Muscle layer of duodenum (tissue), 2 donors: Measurements from ENCODE around the gene CFAP410.

ENCODE experiments used
- H3K27ac ChIP-seq: one replicate; pipeline ENCODE4 v1.7.0; 2013; ENCODE audit warnings: mild to moderate bottlenecking, low read length
- H3K27me3 ChIP-seq: one replicate; pipeline ENCODE4 v1.7.0; 2013; ENCODE audit warnings: low read depth, mild to moderate bottlenecking, control low read depth, low read length
- H3K36me3 ChIP-seq, 2 donors: one replicate each; pipeline ENCODE4 v1.7.0; 2013; ENCODE audit warnings: low read length in 2 of 2, control low read depth in 1 of 2, mild to moderate bottlenecking in 1 of 2; ENCODE audit not compliant: insufficient read depth in 2 of 2, control insufficient read depth in 1 of 2
- H3K4me1 ChIP-seq, 2 donors: one replicate each; pipeline ENCODE4 v1.7.0; 2013; ENCODE audit warnings: low read length in 2 of 2, mild to moderate bottlenecking in 2 of 2, control low read depth in 1 of 2, moderate library complexity in 1 of 2; ENCODE audit not compliant: insufficient read depth in 2 of 2, control insufficient read depth in 1 of 2
- H3K4me3 ChIP-seq, 2 donors: one replicate each; pipeline ENCODE4 v1.7.0; 2013; ENCODE audit warnings: low read length in 2 of 2, low read depth in 1 of 2, mild to moderate bottlenecking in 1 of 2
- H3K9me3 ChIP-seq, 2 donors: one replicate each; pipeline ENCODE4 v1.7.0; 2013; ENCODE audit warnings: low read length in 2 of 2, control low read depth in 1 of 2, mild to moderate bottlenecking in 1 of 2; ENCODE audit not compliant: control insufficient read depth in 1 of 2
- donor health status: healthy.

The CFAP410 gene

GRCh38 chr21:44326716-44327602 lies 12.2 kb downstream of the CFAP410 start:
- Histone ChIP-seq H3K27ac (no peak overlapping the region), H3K36me3 (peaks cover 13 to 56% of the 10 kb centered on the region in 2 donors), H3K27me3 (no peaks in the 10 kb centered on the region), H3K9me3 (no peaks in the 10 kb centered on the region), H3K4me1 (no peaks in the 10 kb centered on the region), H3K4me3 (no peak overlapping the region)

DNA sequence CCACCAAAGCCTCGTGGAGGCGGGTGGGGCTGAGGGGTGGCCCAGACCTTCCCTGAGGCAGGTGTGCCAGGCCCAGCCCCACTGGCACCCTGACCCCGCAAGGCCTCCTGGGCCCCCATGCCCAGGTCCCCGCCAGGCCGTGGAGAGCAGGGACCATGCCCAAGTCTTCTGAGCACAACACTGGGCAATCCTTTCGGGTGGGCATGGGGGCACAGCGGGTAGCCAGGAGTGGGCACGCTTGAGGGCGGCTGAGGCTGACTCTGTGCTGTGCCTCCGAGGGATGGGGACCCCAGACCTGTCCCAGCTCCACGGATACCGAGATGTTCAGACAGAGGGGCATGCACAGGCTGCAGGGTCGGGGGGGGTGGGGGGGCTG lies 12.9 kb downstream of the CFAP410 start:
- Histone ChIP-seq H3K36me3 (peaks cover 10 to 51% of the 10 kb centered on the region in 2 donors), H3K4me3 (no peak overlapping the region)

GRCh38 chr21:44325386-44326271 lies 13.6 kb downstream of the CFAP410 start:
- H3K36me3 ChIP-seq: peaks cover 10 to 55% of the 10 kb centered on the region in 2 donors
- no peaks in the 10 kb centered on the region for H3K9me3 ChIP-seq
- no peak overlapping the region for H3K27ac ChIP-seq
- H3K4me3 ChIP-seq: no peak overlapping the region
- H3K27me3 ChIP-seq: no peaks in the 10 kb centered on the region
- no peaks in the 10 kb centered on the region for H3K4me1 ChIP-seq

More for the DNA sequence above, 12.9 kb downstream of the CFAP410 start:
- Histone ChIP-seq H3K9me3 (no peaks in the 10 kb centered on the region), H3K4me1 (no peaks in the 10 kb centered on the region), H3K27me3 (no peaks in the 10 kb centered on the region), H3K27ac (no peak overlapping the region)

DNA sequence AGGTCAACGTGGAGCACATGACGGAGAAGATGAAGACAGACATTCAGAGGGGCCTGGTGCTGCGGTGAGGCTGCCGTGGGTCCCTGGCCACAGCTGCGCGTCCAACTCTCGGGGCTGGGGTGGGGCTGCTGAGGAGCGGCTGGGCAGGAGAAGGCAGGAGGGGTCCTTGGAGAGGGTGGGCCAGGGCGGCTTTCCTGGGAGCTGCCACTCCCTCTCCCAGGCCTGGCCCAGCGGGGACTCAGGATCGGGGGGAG lies 14.4 kb downstream of the CFAP410 start:
- no peaks in the 10 kb centered on the region for H3K27me3 ChIP-seq
- H3K36me3 ChIP-seq: peaks cover 10 to 60% of the 10 kb centered on the region in 2 donors

GRCh38 chr21:44324106-44324853 lies 14.9 kb downstream of the CFAP410 start:
- H3K36me3 ChIP-seq: peaks cover 10 to 65% of the 10 kb centered on the region in 2 donors

More for the DNA sequence above, 14.4 kb downstream of the CFAP410 start:
- Histone ChIP-seq H3K9me3 (no peaks in the 10 kb centered on the region), H3K27ac (no peak overlapping the region), H3K4me1 (no peaks in the 10 kb centered on the region), H3K4me3 (no peak overlapping the region)

DNA sequence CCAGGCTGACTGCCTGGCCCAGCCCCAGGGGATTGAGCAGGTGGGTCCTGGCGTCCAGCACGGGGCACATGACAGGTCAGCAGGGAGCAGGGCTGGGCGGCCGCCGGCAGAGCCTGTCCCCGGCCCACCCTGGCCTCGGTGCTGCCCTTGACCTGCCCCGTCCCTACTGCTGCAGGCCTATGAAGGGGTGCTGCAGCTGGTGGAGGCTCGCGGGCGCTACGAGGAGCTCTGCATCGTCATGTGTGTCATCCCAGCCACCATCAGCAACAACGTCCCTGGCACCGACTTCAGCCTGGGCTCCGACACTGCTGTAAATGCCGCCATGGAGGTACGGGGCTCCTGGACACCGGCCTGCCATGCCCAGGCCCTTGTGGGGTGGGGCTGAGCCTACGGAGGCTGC lies 15.6 kb downstream of the CFAP410 start:
- H3K4me3 ChIP-seq: no peak overlapping the region
- no peaks in the 10 kb centered on the region for H3K9me3 ChIP-seq
- no peaks in the 10 kb centered on the region for H3K4me1 ChIP-seq
- H3K36me3 ChIP-seq: peaks cover 10 to 70% of the 10 kb centered on the region in 2 donors
- no peaks in the 10 kb centered on the region for H3K27me3 ChIP-seq
- no peak overlapping the region for H3K27ac ChIP-seq

More at GRCh38 chr21:44324106-44324853, 14.9 kb downstream of the CFAP410 start:
- Histone ChIP-seq H3K4me1 (no peaks in the 10 kb centered on the region), H3K9me3 (no peaks in the 10 kb centered on the region), H3K4me3 (no peak overlapping the region), H3K27ac (no peak overlapping the region), H3K27me3 (no peaks in the 10 kb centered on the region)

DNA sequence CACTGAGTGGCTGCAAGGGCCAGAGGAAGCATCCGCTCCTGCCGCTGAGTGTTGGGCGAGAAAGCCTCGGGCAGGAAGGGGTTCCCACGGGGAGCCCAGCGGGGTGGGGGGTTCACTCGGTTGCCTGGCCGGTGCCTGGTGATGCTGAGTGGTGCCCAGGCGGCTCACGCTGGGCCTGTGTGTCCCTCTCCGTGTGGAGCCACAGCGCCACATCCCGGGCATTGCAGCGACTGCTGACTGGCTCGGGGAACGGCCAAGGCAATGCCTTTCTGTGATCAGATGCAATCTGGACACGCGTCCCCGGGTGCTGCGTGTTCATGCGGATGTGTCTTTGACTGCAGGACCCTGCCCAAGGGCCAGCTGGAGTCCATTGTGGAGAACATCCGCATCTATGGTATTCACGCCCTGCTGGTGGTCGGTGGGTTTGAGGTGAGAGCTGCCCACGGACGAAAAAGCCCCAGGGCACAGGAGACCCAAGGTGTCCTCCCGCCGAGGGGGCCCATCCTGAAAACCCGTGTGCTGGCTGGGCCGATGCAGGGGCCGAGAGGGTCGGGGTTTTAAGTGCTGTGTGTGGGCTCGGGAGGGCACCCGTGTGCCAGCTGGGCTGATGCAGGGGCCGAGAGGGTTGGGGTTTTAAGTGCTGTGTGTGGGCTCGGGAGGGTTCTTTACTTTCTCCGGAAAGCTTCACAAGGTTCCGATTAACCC lies 16.4 kb downstream of the CFAP410 start:
- Histone ChIP-seq H3K36me3 (peaks cover 10 to 79% of the 10 kb centered on the region in 2 donors), H3K9me3 (no peaks in the 10 kb centered on the region), H3K4me3 (no peak overlapping the region), H3K27ac (no peak overlapping the region), H3K4me1 (no peaks in the 10 kb centered on the region), H3K27me3 (no peaks in the 10 kb centered on the region)

- Histone ChIP-seq H3K4me3 (no peak overlapping the region), H3K27ac (no peak overlapping the region), H3K27me3 (no peaks in the 10 kb centered on the region), H3K9me3 (no peaks in the 10 kb centered on the region), H3K4me1 (no peaks in the 10 kb centered on the region), H3K36me3 (peaks cover 4 to 84% of the 10 kb centered on the region in 2 donors)
Measured at GRCh38 chr21:44321846-44322450, 17.2 kb downstream of the CFAP410 start.

DNA sequence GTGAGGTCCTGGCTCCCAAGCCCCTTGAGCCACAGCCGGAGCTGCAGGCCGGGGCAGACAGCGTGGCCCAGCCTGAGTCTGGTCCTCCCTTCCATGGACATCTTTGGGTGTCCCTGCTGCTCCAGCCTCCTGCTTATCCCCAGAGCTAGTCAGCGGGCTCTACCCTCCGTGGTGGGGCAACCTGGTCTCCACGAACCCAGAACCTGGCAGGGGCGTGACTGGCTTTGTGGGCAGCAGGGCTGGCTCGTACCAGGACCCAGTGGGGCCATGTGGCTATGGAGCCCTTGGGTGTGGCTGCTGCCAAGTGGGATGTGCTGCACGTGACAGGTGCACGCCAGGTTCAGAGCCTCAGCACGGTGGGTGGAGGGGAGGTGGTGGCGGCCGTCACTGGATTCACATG lies 18.3 kb downstream of the CFAP410 start:
- Histone ChIP-seq H3K27me3 (no peaks in the 10 kb centered on the region), H3K36me3 (peaks cover 4 to 87% of the 10 kb centered on the region in 2 donors), H3K27ac (no peak overlapping the region), H3K4me3 (no peak overlapping the region), H3K9me3 (no peaks in the 10 kb centered on the region), H3K4me1 (no peaks in the 10 kb centered on the region)

DNA sequence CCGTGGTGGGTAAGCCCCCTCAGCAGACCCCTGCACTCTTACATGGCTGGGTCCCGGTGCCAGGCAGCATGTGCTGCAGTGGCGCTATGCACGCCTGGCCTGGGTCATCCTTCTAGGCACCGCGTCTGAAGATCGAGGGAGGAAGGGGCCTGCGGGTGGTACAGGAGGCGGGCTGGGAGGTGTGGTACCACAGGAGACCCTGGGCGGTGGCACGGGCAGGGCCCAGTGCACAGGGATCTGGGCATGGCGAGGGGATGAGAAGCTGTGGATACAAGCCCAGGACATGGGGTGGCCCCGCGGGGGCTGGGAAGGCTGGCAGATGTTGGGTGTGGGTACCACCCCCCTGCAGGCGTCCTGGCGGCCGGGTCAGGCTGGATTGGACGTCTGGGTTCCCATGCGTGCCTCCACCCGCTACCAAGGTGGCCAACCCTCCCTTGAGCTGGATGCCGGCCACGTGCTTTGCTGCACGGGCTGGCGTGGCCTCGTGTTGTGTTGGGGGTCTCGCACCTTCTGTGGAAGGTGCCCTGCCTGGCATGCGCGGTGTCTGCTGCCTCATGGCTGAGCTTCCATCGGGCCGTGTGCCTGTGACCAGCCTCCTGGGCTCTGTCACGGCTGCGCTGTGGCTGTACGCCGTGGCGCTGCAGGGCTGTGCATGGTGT lies 19.7 kb downstream of the CFAP410 start:
- Histone ChIP-seq H3K27me3 (no peaks in the 10 kb centered on the region), H3K36me3 (peaks cover 4 to 75% of the 10 kb centered on the region in 2 donors), H3K4me1 (no peaks in the 10 kb centered on the region), H3K4me3 (no peak overlapping the region), H3K9me3 (no peaks in the 10 kb centered on the region), H3K27ac (no peak overlapping the region)
